H9 (cell line): Measurements from ENCODE around the gene ACAD10. TPM values are rescaled to one million over a fixed set of nuclear protein-coding genes. Genes with fewer than 3 reads are reported as not detected.

Source experiments
- DNase-seq: peaks from one replicate; pipeline ENCODE4 v3.0.0-alpha.2; 2017
- H2AFZ ChIP-seq: one replicate; pipeline ENCODE4 v1.6.1; 2013; ENCODE audit warnings: mild to moderate bottlenecking, low read length, control low read depth, moderate library complexity
- H2AK5ac ChIP-seq: 2 replicates; pipeline ENCODE4 v1.6.1; 2013; ENCODE audit warnings: low read length, control low read depth, mixed read lengths; ENCODE audit not compliant: insufficient read length
- H2BK120ac ChIP-seq: one replicate; pipeline ENCODE4 v1.6.1; 2013; ENCODE audit warnings: low read depth, mild to moderate bottlenecking, low read length, control low read depth, inconsistent platforms; ENCODE audit not compliant: poor library complexity, severe bottlenecking
- H2BK12ac ChIP-seq: 2 replicates; pipeline ENCODE4 v1.6.1; 2013; ENCODE audit warnings: low read length, control low read depth, mixed read lengths, low read depth; ENCODE audit not compliant: insufficient read length
- H2BK15ac ChIP-seq: 2 replicates; pipeline ENCODE4 v1.6.1; 2013; ENCODE audit warnings: low read depth, low read length, control low read depth
- H2BK20ac ChIP-seq: one replicate; pipeline ENCODE4 v1.6.1; 2013; ENCODE audit warnings: low read depth, mild to moderate bottlenecking, low read length, control low read depth, inconsistent platforms; ENCODE audit not compliant: poor library complexity, severe bottlenecking
- H2BK5ac ChIP-seq: 2 replicates; pipeline ENCODE4 v1.6.1; 2013; ENCODE audit warnings: low read length, control low read depth, mixed read lengths; ENCODE audit not compliant: insufficient read length
- H3K14ac ChIP-seq: 2 replicates; pipeline ENCODE4 v1.6.1; 2013; ENCODE audit warnings: low read length, control low read depth; ENCODE audit not compliant: insufficient read depth
- H3K18ac ChIP-seq: 2 replicates; pipeline ENCODE4 v1.6.1; 2013; ENCODE audit warnings: low read depth, mild to moderate bottlenecking, mixed read lengths, low read length, control low read depth; ENCODE audit not compliant: insufficient read length
- H3K23ac ChIP-seq: 2 replicates; pipeline ENCODE4 v1.6.1; 2013; ENCODE audit warnings: low read length, control low read depth, mixed read lengths, low read depth; ENCODE audit not compliant: insufficient read length
- H3K23me2 ChIP-seq: 2 replicates; pipeline ENCODE4 v1.6.1; 2013; ENCODE audit warnings: low read depth, mild to moderate bottlenecking, mixed read lengths, low read length, control low read depth; ENCODE audit not compliant: insufficient read length, poor library complexity, severe bottlenecking
- H3K27ac ChIP-seq: 2 replicates; pipeline ENCODE4 v1.5.1; 2013; ENCODE audit warnings: low read length, control low read depth, mixed read lengths, low read depth; ENCODE audit not compliant: insufficient read length
- H3K27me3 ChIP-seq: 2 replicates; pipeline ENCODE4 v1.6.1; 2013; ENCODE audit warnings: low read length, control low read depth, inconsistent platforms; ENCODE audit not compliant: insufficient read depth
- H3K4ac ChIP-seq: 2 replicates; pipeline ENCODE4 v1.6.1; 2013; ENCODE audit warnings: low read depth, mild to moderate bottlenecking, control low read depth, inconsistent platforms, low read length, moderate library complexity
- H3K4me1 ChIP-seq: 2 replicates; pipeline ENCODE4 v1.6.1; 2013; ENCODE audit warnings: low read length, control low read depth, inconsistent platforms; ENCODE audit not compliant: insufficient read depth
- H3K4me2 ChIP-seq: 2 replicates; pipeline ENCODE4 v1.6.1; 2013; ENCODE audit warnings: low read length, control low read depth, mixed read lengths; ENCODE audit not compliant: insufficient read length, insufficient read depth
- H3K56ac ChIP-seq: 2 replicates; pipeline ENCODE4 v1.6.1; 2013; ENCODE audit warnings: low read depth, mild to moderate bottlenecking, mixed read lengths, low read length, control low read depth; ENCODE audit not compliant: insufficient read length
- H3K79me1 ChIP-seq: 2 replicates; pipeline ENCODE4 v1.6.1; 2013; ENCODE audit warnings: low read depth, mild to moderate bottlenecking, moderate library complexity, low read length, control low read depth, inconsistent platforms; ENCODE audit not compliant: insufficient read depth, poor library complexity, severe bottlenecking
- H3K79me2 ChIP-seq: 2 replicates; pipeline ENCODE4 v1.6.1; 2013; ENCODE audit warnings: low read length, control low read depth, inconsistent platforms; ENCODE audit not compliant: insufficient read depth
- H3K9ac ChIP-seq: 2 replicates; pipeline ENCODE4 v1.6.1; 2013; ENCODE audit warnings: low read length, control low read depth, mixed read lengths; ENCODE audit not compliant: insufficient read length; ENCODE audit errors: extremely low read depth
- H3K9me3 ChIP-seq: one replicate; pipeline ENCODE4 v1.6.1; 2013; ENCODE audit warnings: low read depth, low read length, inconsistent platforms; ENCODE audit not compliant: control insufficient read depth
- H3T11ph ChIP-seq: one replicate; pipeline ENCODE4 v1.6.1; 2013; ENCODE audit warnings: mild to moderate bottlenecking, low read length, control low read depth, inconsistent platforms
- H4K20me1 ChIP-seq: one replicate; pipeline ENCODE4 v1.6.1; 2013; ENCODE audit not compliant: control insufficient read depth, insufficient read length, insufficient read depth
- H4K5ac ChIP-seq: 2 replicates; pipeline ENCODE4 v1.6.1; 2013; ENCODE audit warnings: low read depth, mild to moderate bottlenecking, mixed read lengths, low read length, control low read depth; ENCODE audit not compliant: insufficient read length
- H4K8ac ChIP-seq: replicated peaks from 2 replicates; pipeline ENCODE4 v1.6.1; 2013; ENCODE audit warnings: low read length, control low read depth, mixed read lengths, low read depth; ENCODE audit not compliant: insufficient read length
- H4K91ac ChIP-seq: 2 replicates; pipeline ENCODE4 v1.6.1; 2013; ENCODE audit warnings: low read depth, mild to moderate bottlenecking, moderate library complexity, mixed read lengths, low read length, control low read depth; ENCODE audit not compliant: insufficient read length
- H3K27ac Mint-ChIP-seq, 3 experiments: 2 replicates in 2 of 3; 3 replicates in 1 of 3; pipeline ENCODE4 v1.8.0; 2020 to 2021; ENCODE audit warnings: mixed read lengths in 3 of 3, mild to moderate bottlenecking in 1 of 3, moderate library complexity in 1 of 3
- H3K27me3 Mint-ChIP-seq: 2 replicates; pipeline ENCODE4 v1.8.0; 2021; ENCODE audit warnings: low read depth, mild to moderate bottlenecking, moderate library complexity, mixed read lengths
- H3K36me3 Mint-ChIP-seq, 3 experiments: 2 replicates in 2 of 3; 3 replicates in 1 of 3; pipeline ENCODE4 v1.8.0; 2020 to 2021; ENCODE audit warnings: low read depth in 3 of 3, mixed read lengths in 3 of 3; ENCODE audit not compliant: insufficient read depth in 1 of 3
- H3K4me1 Mint-ChIP-seq, 2 experiments: 2 replicates each; pipeline ENCODE4 v1.8.0; 2020; ENCODE audit warnings: mixed read lengths in 2 of 2
- H3K4me3 Mint-ChIP-seq, 2 experiments: 2 replicates in 1 of 2; 3 replicates in 1 of 2; pipeline ENCODE4 v1.8.0; 2020 to 2021; ENCODE audit warnings: mild to moderate bottlenecking in 2 of 2, mixed read lengths in 2 of 2, moderate library complexity in 1 of 2
- H3K9me3 Mint-ChIP-seq, 2 experiments: 2 replicates in 1 of 2; 3 replicates in 1 of 2; pipeline ENCODE4 v1.8.0; 2020; ENCODE audit warnings: mild to moderate bottlenecking in 2 of 2, mixed read lengths in 2 of 2, moderate library complexity in 1 of 2
- CTCF ChIP-seq: fragments of 200-600 bp; sonication (generic); conservative IDR thresholded peaks from 3 replicates; pipeline ENCODE4 v1.8.0; 2021; ENCODE audit warnings: antibody characterized with exemption, mild to moderate bottlenecking
- WGBS: extraction: QIAGEN DNeasy Blood & Tissue Kit; methylation state at CpG from one replicate; pipeline ENCODE4 v1.1.7; 2013; ENCODE audit warnings: missing lambda C conversion rate, low lambda C conversion rate, mixed read lengths; ENCODE audit not compliant: insufficient read length; ENCODE audit errors: extremely low coverage; 5-methylcytosine and 5-hydroxymethylcytosine counted together
- total RNA-seq: library from RNA; stranded (reverse); gene quantifications from 2 replicates; pipeline ENCODE4 v1.2.1, GENCODE V29; 2021

Gene ACAD10
- total RNA-seq, 1 experiment from 2014 or later = 25.7 TPM

- H3K27me3 Mint-ChIP-seq = no peaks in the 10 kb centered on the region
- Histone ChIP-seq H3K27ac (no peak overlapping the region), H3K14ac (no peak overlapping the region), H4K5ac (no peak overlapping the region), H3K56ac (no peak overlapping the region), H3K23me2 (no peaks in the 10 kb centered on the region), H2AK5ac (no peak overlapping the region), H2BK12ac (no peak overlapping the region), H3K27me3 (no peaks in the 10 kb centered on the region), H2BK20ac (no peak overlapping the region), H4K91ac (no peak overlapping the region), H3K79me1 (no peaks in the 10 kb centered on the region), H2BK15ac (no peak overlapping the region), H3K18ac (no peak overlapping the region), H3T11ph (no peak overlapping the region), H4K20me1 (no peaks in the 10 kb centered on the region), H3K4me1 (no peaks in the 10 kb centered on the region; the same call in 1 of the 2 replicates), H3K4me2 (no peak overlapping the region), H2BK120ac (no peak overlapping the region), H3K4ac (no peak overlapping the region), H3K9me3 (no peaks in the 10 kb centered on the region), H3K23ac (no peak overlapping the region), H3K79me2 (no peaks in the 10 kb centered on the region), H3K9ac (no peak overlapping the region), H4K8ac (no peak overlapping the region), H2BK5ac (no peak overlapping the region), H2AFZ (no peak overlapping the region)
- peaks cover 21 to 62% (median 61%) of the 10 kb centered on the region in 3 experiments; a peak in 6 of 7 replicates for H3K36me3 Mint-ChIP-seq
- WGBS = no CpG with 5 or more reads among the region's 8 CpGs
- peak; percentile 52 for TF ChIP-seq CTCF
- DNase-seq = no peak
- no peaks in the 10 kb centered on the region for H3K9me3 Mint-ChIP-seq
- H3K27ac Mint-ChIP-seq = no peak overlapping the region
- no peaks in the 10 kb centered on the region for H3K4me1 Mint-ChIP-seq
- no peak overlapping the region for H3K4me3 Mint-ChIP-seq
Measured at GRCh38 chr12:111788178-111788654, 102.4 kb downstream of the ACAD10 start.
